ENCODE measurements around the gene USP33. TPM values are rescaled to one million over a fixed set of nuclear protein-coding genes. Genes with fewer than 3 reads are reported as not detected.

Gene USP33
- total RNA-seq, 2 donors from 2014 or later, result 46.2 to 49.9 TPM

DNA sequence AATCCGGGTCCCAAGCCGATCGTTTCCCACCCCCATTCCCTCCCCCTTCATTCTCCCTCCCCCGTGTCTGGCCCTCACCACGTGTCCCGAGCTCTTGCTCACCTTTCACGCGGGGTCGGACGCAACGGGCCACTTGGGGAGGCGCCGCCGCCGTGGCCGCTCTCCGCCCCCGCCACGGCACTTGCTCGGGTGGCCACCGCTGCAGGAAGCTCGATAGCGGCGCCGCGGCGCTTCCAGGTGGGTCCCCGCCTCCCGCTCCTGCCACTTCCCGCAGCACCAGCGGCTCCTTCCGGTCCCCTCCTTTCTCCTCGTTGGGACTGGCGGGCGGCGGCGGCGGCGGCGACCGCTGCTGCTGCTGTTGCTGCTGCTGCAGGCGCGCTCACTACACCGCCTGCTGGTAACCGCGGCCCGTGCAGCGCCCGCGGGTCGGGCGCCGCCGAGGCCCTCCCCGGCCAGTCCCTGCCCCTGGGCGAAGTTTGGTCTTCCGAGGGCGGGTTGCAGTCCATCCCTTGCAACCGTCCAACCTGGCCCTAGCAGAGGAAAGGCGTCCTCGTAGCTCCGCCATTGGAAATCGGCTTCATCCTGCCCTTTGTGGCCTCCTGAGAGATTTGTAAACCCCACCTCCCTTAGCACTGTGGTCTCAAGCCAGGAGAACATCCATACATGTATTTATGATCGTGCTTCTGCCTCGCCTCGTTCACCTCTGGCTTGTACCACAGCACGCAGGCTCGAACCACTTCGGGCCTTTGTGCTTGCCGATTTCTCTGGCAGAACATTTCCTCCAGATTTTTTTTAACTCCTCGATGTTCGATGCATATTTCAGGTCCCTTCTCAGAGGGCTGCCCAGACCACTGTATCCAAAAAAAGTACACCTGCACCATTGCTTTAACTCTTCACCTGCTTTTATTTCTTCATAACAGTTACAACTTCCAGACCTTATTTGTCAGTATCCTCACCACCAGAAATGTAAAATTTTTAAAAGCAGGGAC lies 76.2 kb downstream of the USP33 start:
- no peaks in the 10 kb centered on the region for H3K9me3 ChIP-seq
- intact Hi-C loops (cut with DNase I), result loop anchor here (5.0 to 10.0 kb wide), 2 partner anchors 149 to 294 kb away; partner anchors contain the start of gene FUBP1
- H3K4me1 ChIP-seq (replicated peaks), result no peaks in the 10 kb centered on the region
- WGBS, result under 1% methylated on average over 47 of the region's 72 CpGs
- no peaks in the 10 kb centered on the region for H3K36me3 ChIP-seq
- no peaks in the 10 kb centered on the region for H3K27me3 ChIP-seq (replicated peaks; ENCODE audit: insufficient read depth)
- peak; percentile 90 for DNase-seq (ENCODE audit: low spot score)
- H3K27ac ChIP-seq, result peak overlapping the region; percentile 84 to 94
- peak overlapping the region; percentile 59 to 86 for H3K4me3 ChIP-seq
- peak; percentile 49 for TF ChIP-seq POLR2AphosphoS5 (IDR thresholded peaks at IDR 0.05)
- TF ChIP-seq POLR2A (IDR thresholded peaks at IDR 0.05), result peak; percentile 41
- TF ChIP-seq, protein P1, sequence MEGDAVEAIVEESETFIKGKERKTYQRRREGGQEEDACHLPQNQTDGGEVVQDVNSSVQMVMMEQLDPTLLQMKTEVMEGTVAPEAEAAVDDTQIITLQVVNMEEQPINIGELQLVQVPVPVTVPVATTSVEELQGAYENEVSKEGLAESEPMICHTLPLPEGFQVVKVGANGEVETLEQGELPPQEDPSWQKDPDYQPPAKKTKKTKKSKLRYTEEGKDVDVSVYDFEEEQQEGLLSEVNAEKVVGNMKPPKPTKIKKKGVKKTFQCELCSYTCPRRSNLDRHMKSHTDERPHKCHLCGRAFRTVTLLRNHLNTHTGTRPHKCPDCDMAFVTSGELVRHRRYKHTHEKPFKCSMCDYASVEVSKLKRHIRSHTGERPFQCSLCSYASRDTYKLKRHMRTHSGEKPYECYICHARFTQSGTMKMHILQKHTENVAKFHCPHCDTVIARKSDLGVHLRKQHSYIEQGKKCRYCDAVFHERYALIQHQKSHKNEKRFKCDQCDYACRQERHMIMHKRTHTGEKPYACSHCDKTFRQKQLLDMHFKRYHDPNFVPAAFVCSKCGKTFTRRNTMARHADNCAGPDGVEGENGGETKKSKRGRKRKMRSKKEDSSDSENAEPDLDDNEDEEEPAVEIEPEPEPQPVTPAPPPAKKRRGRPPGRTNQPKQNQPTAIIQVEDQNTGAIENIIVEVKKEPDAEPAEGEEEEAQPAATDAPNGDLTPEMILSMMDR (IDR thresholded peaks at IDR 0.05), result peak; percentile 66 to 96 (median 86)

DNA sequence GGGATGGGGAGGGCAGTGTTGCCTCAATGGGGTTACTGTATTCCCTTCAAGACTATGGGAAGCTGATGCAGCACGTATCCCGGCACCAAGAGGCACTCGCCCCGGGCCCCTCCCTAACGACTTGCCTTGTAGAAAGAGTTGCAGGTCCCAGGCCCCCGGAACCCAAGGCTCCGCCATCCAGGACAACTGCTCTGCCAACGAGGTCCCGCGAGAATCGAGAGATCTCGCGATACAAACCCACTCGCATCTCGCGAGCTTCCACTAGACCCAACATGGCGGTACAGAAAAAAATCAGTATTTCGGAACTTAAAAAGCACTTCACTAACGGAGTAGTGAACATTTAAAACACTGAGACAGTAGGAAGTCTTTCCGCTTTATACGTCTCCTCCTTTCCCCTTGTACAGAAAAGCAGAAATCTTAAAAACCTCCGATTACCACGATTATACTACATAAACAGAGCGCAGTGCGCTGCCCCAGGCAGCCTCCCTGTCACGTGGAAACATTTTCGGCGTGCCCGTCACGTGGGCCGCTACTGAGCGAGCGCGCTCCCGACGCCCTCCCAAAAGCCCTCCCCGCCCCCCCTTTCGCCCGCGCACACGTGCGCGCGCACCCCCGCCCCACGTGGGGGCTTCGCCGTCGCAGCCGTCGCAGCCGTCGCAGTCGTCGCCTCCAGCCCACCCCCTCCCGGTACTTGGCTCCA lies 77.0 kb downstream of the USP33 start, which contains the start of gene ZZZ3:
Gene ZZZ3, minus strand, starts transcription at position 199 of the 700 bp plus-strand sequence. CDS start 49,304 bp downstream, outside the sequence.
- peak; percentile 76 for TF ChIP-seq POLR2AphosphoS5 (IDR thresholded peaks at IDR 0.05)
- TF ChIP-seq, protein P1 (IDR thresholded peaks at IDR 0.05), result no peak
- peak; percentile 21 for TF ChIP-seq POLR2A (IDR thresholded peaks at IDR 0.05)
- H3K4me1 ChIP-seq (replicated peaks), result no peaks in the 10 kb centered on the region

DNA sequence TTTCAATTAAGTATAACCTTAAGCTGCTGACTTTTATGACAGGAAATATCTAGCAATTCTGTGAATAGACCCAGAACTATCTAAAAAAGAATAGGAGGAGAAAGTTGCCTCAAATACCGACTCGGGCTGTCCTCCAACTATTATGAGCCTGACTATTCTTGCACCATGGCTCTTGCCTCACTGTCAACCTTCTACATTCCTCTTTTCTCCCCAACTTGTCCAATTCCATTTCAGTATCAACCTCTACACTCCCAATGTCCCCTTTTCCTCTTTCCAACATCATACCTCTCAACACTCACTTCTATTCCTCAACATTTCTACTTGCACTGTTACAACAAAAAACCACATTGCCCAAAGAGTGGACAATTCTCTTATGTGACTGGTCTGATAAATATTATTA lies 79.5 kb downstream of the USP33 start:
- WGBS, result 56% methylated on average over 2 of the region's 2 CpGs
- no peaks in the 10 kb centered on the region for H3K4me1 ChIP-seq (replicated peaks)

More for the DNA sequence above, 77.0 kb downstream of the USP33 start, which contains the start of gene ZZZ3:
- peak within 1 kb of the TSS; percentile 59 to 86 for H3K4me3 ChIP-seq
- no peaks in the 10 kb centered on the region for H3K36me3 ChIP-seq
- no peaks in the 10 kb centered on the region for H3K9me3 ChIP-seq
- under 1% methylated on average over 53 of the region's 56 CpGs for WGBS
- no peaks in the 10 kb centered on the region for H3K27me3 ChIP-seq (replicated peaks; ENCODE audit: insufficient read depth)
- DNase-seq (ENCODE audit: low spot score), result peak; percentile 89
- H3K27ac ChIP-seq, result peak within 1 kb of the TSS; percentile 84 to 94
- intact Hi-C loops (cut with DNase I), result loop anchor here (5.0 to 10.0 kb wide), 2 partner anchors 148 to 295 kb away; partner anchors contain the start of gene FUBP1

More for the DNA sequence above, 79.5 kb downstream of the USP33 start:
- no peak for DNase-seq (ENCODE audit: low spot score)
- Histone ChIP-seq H3K9me3 (no peaks in the 10 kb centered on the region), H3K36me3 (no peaks in the 10 kb centered on the region), H3K27me3 (replicated peaks; ENCODE audit: insufficient read depth) (no peaks in the 10 kb centered on the region), H3K4me3 (no peak overlapping the region), H3K27ac (no peak overlapping the region)
- intact Hi-C loops (cut with DNase I), result loop anchor here (5.0 to 10.0 kb wide), 2 partner anchors 145 to 297 kb away; partner anchors contain the start of gene FUBP1
- no peak for TF ChIP-seq POLR2AphosphoS5 (IDR thresholded peaks at IDR 0.05)
- no peak for TF ChIP-seq POLR2A (IDR thresholded peaks at IDR 0.05)
- TF ChIP-seq, protein P1 (IDR thresholded peaks at IDR 0.05), result no peak
